IMR-90 (cell line): ENCODE results near the gene TRPC4AP. TPM values are rescaled to one million over a fixed set of nuclear protein-coding genes. Genes with fewer than 3 reads are reported as not detected.

Experiments used
- ATAC-seq: fragments of 200-7000 bp; cut with Tn5 transposase; 2 replicates; pipeline ENCODE4 v1.9.1; 2020; ENCODE audit warnings: low read depth, mild to moderate bottlenecking, moderate library complexity
- BruUV-seq: library from RNA; stranded (reverse); fragments of 400-500 nt; replicated peaks from 2 replicates; lab custom pipeline; 2021; lab: Mats Ljungman, UMichigan
- CTCF ChIA-PET: fragments of 300-600 bp; formaldehyde crosslinking; extraction: SDS; loops from one replicate; lab custom pipeline; 2021; ENCODE audit warnings: antibody characterized with exemption; lab: Yijun Ruan, JAX
- POLR2A ChIA-PET: fragments of 300-600 bp; sonication (Branson Sonifier 250); formaldehyde crosslinking; loops from one replicate; lab custom pipeline; 2022; ENCODE audit warnings: antibody characterized with exemption; ENCODE audit not compliant: unreplicated experiment; lab: Charles Lee
- DNase-seq: peaks from one replicate; pipeline ENCODE4 v3.0.0; 2013
- H2AFZ ChIP-seq: replicated peaks from 2 replicates; pipeline ENCODE3; 2013; ENCODE audit warnings: low read length, mild to moderate bottlenecking; ENCODE audit not compliant: poor library complexity
- H2AK5ac ChIP-seq: 2 replicates; pipeline ENCODE4 v1.6.1; 2013; ENCODE audit warnings: low read depth, low read length, inconsistent platforms
- H2AK9ac ChIP-seq: replicated peaks from 2 replicates; pipeline ENCODE3; 2013; ENCODE audit warnings: mild to moderate bottlenecking, low read depth, low read length, moderate library complexity; ENCODE audit not compliant: poor library complexity
- H2BK120ac ChIP-seq: 2 replicates; pipeline ENCODE4 v1.6.1; 2013; ENCODE audit warnings: low read depth, low read length, inconsistent platforms
- H2BK15ac ChIP-seq: 3 replicates; pipeline ENCODE4 v1.6.1; 2013; ENCODE audit warnings: low read depth, low read length, inconsistent platforms
- H2BK20ac ChIP-seq: 2 replicates; pipeline ENCODE4 v1.6.1; 2013; ENCODE audit warnings: low read depth, mild to moderate bottlenecking, inconsistent platforms, low read length, moderate library complexity
- H2BK5ac ChIP-seq: 2 replicates; pipeline ENCODE4 v1.6.1; 2013; ENCODE audit warnings: mild to moderate bottlenecking, low read depth, low read length, inconsistent platforms; ENCODE audit not compliant: poor library complexity, severe bottlenecking
- H3K14ac ChIP-seq: replicated peaks from 2 replicates; pipeline ENCODE4 v1.6.1; 2013; ENCODE audit warnings: low read depth, low read length, inconsistent platforms
- H3K18ac ChIP-seq: 2 replicates; pipeline ENCODE4 v1.6.1; 2013; ENCODE audit warnings: low read depth, low read length, control low read depth
- H3K23ac ChIP-seq: 2 replicates; pipeline ENCODE4 v1.6.1; 2013; ENCODE audit warnings: low read depth, low read length, inconsistent platforms
- H3K27ac ChIP-seq: 2 replicates; pipeline ENCODE4 v1.5.1; 2013; ENCODE audit warnings: mild to moderate bottlenecking, control low read depth, low read length; ENCODE audit not compliant: insufficient read depth
- H3K27me3 ChIP-seq: 2 replicates; pipeline ENCODE4 v1.6.1; 2013; ENCODE audit warnings: low read length; ENCODE audit not compliant: control insufficient read depth, insufficient read depth
- H3K36me3 ChIP-seq: 2 replicates; pipeline ENCODE4 v1.6.1; 2013; ENCODE audit warnings: low read length, mixed read lengths; ENCODE audit not compliant: control insufficient read depth, insufficient read depth
- H3K4ac ChIP-seq: 2 replicates; pipeline ENCODE4 v1.6.1; 2013; ENCODE audit warnings: low read depth, low read length, inconsistent platforms
- H3K4me1 ChIP-seq: 2 replicates; pipeline ENCODE4 v1.6.1; 2013; ENCODE audit warnings: low read length, mixed read lengths; ENCODE audit not compliant: control insufficient read depth, insufficient read depth
- H3K4me2 ChIP-seq: 2 replicates; pipeline ENCODE4 v1.6.1; 2013; ENCODE audit warnings: low read depth, mild to moderate bottlenecking, control low read depth, low read length, moderate library complexity
- H3K4me3 ChIP-seq: 2 replicates; pipeline ENCODE4 v1.5.1; 2013; ENCODE audit warnings: low read depth, mild to moderate bottlenecking, control low read depth, low read length, moderate library complexity; ENCODE audit not compliant: insufficient read depth
- H3K56ac ChIP-seq: 2 replicates; pipeline ENCODE4 v1.6.1; 2013; ENCODE audit warnings: low read length, inconsistent platforms; ENCODE audit not compliant: insufficient read depth; ENCODE audit errors: extremely low read depth
- H3K79me1 ChIP-seq, 2 experiments: 2 replicates each; pipeline ENCODE4 v1.6.1; 2013; ENCODE audit warnings: low read length in 2 of 2, inconsistent platforms in 1 of 2, low read depth in 1 of 2
- H3K9ac ChIP-seq: 2 replicates; pipeline ENCODE4 v1.6.1; 2013; ENCODE audit warnings: low read depth, low read length, control low read depth
- H3K9me1 ChIP-seq: 2 replicates; pipeline ENCODE4 v1.6.1; 2013; ENCODE audit warnings: low read length, inconsistent platforms; ENCODE audit not compliant: insufficient read depth
- H3K9me3 ChIP-seq: 2 replicates; pipeline ENCODE4 v1.6.1; 2013; ENCODE audit warnings: low read length; ENCODE audit not compliant: control insufficient read depth, insufficient read depth
- H4K20me1 ChIP-seq: 2 replicates; pipeline ENCODE4 v1.6.1; 2013; ENCODE audit warnings: low read length, inconsistent platforms; ENCODE audit not compliant: insufficient read depth
- H4K5ac ChIP-seq: 2 replicates; pipeline ENCODE4 v1.6.1; 2013; ENCODE audit warnings: mild to moderate bottlenecking, low read depth, low read length, control low read depth
- H4K8ac ChIP-seq, 2 experiments: 2 replicates each; pipeline ENCODE4 v1.6.1; 2013; ENCODE audit warnings: low read depth in 2 of 2, low read length in 2 of 2, control low read depth in 1 of 2, inconsistent platforms in 1 of 2
- H4K91ac ChIP-seq: 2 replicates; pipeline ENCODE4 v1.6.1; 2013; ENCODE audit warnings: low read depth, low read length, inconsistent platforms; ENCODE audit not compliant: insufficient read depth
- CEBPB ChIP-seq: IDR thresholded peaks from 2 replicates; pipeline ENCODE4 v1.6.1; 2012; ENCODE audit warnings: low read depth, low read length, improper control_type of control experiment
- CHD1 ChIP-seq: IDR thresholded peaks from 2 replicates; pipeline ENCODE4 v1.6.1; 2012; ENCODE audit warnings: low read depth, low read length, improper control_type of control experiment
- CTCF ChIP-seq: conservative IDR thresholded peaks from 2 replicates; pipeline ENCODE4 v1.5.1; 2012; ENCODE audit warnings: mild to moderate bottlenecking, low read depth, low read length, improper control_type of control experiment
- FOS ChIP-seq: fragments of 150-350 bp; IDR thresholded peaks from 2 replicates; pipeline ENCODE4 v1.6.1; 2016; ENCODE audit warnings: low read depth, low read length
- MAFK ChIP-seq: IDR thresholded peaks from 2 replicates; pipeline ENCODE4 v1.6.1; 2012; ENCODE audit warnings: low read depth, low read length, improper control_type of control experiment
- MAZ ChIP-seq: IDR thresholded peaks from 2 replicates; pipeline ENCODE4 v1.6.1; 2012; ENCODE audit warnings: low read depth, mild to moderate bottlenecking, low read length, improper control_type of control experiment, moderate library complexity, borderline replicate concordance
- MXI1 ChIP-seq: IDR thresholded peaks from 2 replicates; pipeline ENCODE4 v1.6.1; 2012; ENCODE audit warnings: low read depth, mild to moderate bottlenecking, low read length, moderate library complexity, borderline replicate concordance
- POLR2A ChIP-seq: IDR thresholded peaks from 2 replicates; pipeline ENCODE4 v1.6.1; 2012; ENCODE audit warnings: mild to moderate bottlenecking, low read depth, low read length
- RAD21 ChIP-seq: IDR thresholded peaks from 2 replicates; pipeline ENCODE4 v1.6.1; 2012; ENCODE audit warnings: low read length, improper control_type of control experiment
- RCOR1 ChIP-seq: IDR thresholded peaks from 2 replicates; pipeline ENCODE4 v1.6.1; 2012; ENCODE audit warnings: mild to moderate bottlenecking, low read length, improper control_type of control experiment; ENCODE audit not compliant: insufficient replicate concordance
- RFX5 ChIP-seq: IDR thresholded peaks from 2 replicates; pipeline ENCODE4 v1.8.0; 2012; ENCODE audit warnings: low read depth, mild to moderate bottlenecking, low read length, moderate library complexity
- USF2 ChIP-seq: fragments of 150-350 bp; IDR thresholded peaks from 2 replicates; pipeline ENCODE4 v1.6.1; 2017; ENCODE audit warnings: mild to moderate bottlenecking, antibody characterized with exemption, low read length, low read depth
- WGBS, 2 experiments: methylation state at CpG; one replicate each; pipeline versions ENCODE4 v1.1.5 to v1.1.7; 2013; ENCODE audit warnings: missing lambda C conversion rate in 2 of 2; ENCODE audit not compliant: insufficient read length in 1 of 2; ENCODE audit errors: extremely low coverage in 2 of 2; 5-methylcytosine and 5-hydroxymethylcytosine counted together
- dilution Hi-C: fragments of 300-500 bp; cut with HindIII; formaldehyde crosslinking; loops from one replicate; pipeline ENCODE4 v1.14.3; 2018; ENCODE audit warnings: low sequenced_read_pairs; ENCODE audit not compliant: unreplicated experiment
- in situ Hi-C: fragments of 300-500 bp; cut with MboI; formaldehyde crosslinking; loops from 3 replicates; pipeline ENCODE4 v1.14.3; 2019; ENCODE audit warnings: low sequenced_read_pairs, inconsistent platforms, mixed read lengths
- intact Hi-C: fragments of 100-400 bp; cut with micrococcal nuclease; formaldehyde crosslinking; loops from 2 replicates; pipeline ENCODE4 v1.10.0; 2022
- polyA plus RNA-seq, 3 experiments: library from polyadenylated mRNA; depleted of rRNA; stranded (reverse); fragments of >200 nt; gene quantifications; 2 replicates each; pipeline ENCODE4 v1.2.3, GENCODE V29; 2012; ENCODE audit warnings: low replicate concordance in 1 of 3
- total RNA-seq: library from RNA; depleted of rRNA; stranded (reverse); fragments of >200 nt; gene quantifications from 2 replicates; pipeline ENCODE4 v1.2.3, GENCODE V29; 2012
- TF ChIP-seq, protein P1 (sequence below): fragments of 150-350 bp; IDR thresholded peaks from 2 replicates; pipeline ENCODE4 v1.6.1; 2016; ENCODE audit warnings: low read depth, mild to moderate bottlenecking, low read length, moderate library complexity, borderline replicate concordance

The TRPC4AP gene
- total and polyA plus RNA-seq, 2 of the 4 experiments (the other 2 are of a cell fraction), result 41.0 to 81.0 TPM

DNA sequence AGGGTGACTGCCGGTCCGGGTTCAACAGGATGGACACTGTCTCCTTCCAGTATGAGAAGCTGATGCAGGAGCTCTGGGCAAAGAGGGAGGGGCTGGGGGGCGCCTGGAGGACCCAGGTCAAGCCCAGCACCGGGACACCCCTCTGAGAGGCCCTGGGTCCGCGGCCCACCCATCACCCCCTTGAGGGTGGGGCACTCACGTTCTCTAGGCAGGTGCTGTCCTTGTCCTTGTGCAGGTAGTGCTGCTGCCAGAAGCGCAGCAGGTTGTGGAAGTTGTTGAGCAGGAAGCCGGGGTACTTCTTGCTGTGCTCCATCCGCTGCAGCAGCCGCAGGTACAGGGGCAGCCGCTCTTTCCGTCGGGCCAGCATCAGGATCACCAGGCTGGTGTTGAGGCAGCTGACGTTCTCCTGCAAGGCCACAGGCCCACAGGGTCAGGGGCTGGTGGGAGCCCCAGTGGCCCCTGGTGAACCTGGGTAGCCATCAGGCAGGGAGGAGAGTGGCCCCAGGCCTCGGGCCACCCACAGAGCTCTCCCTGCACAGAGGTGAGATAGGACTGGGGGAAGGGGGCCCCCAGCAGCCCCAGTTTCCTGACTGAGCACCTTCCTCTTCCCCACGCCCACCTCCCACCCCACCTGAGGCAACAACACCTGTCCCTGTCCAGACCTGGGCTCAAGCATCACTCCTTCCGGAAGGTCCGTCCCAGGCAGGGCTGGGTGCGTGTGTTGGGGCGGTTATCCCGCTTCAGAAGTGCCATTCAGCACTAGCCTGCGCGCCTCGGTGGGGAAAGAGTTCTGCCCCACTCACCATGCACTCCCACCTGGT, 89.2 kb downstream of the TRPC4AP start:
- H4K5ac ChIP-seq, result no peak overlapping the region
- no peak overlapping the region for H3K4me3 ChIP-seq
- no peaks in the 10 kb centered on the region for H3K27me3 ChIP-seq
- H4K20me1 ChIP-seq, result peaks cover 20% of the 10 kb centered on the region
- in situ Hi-C loops (no loop called here), dilution Hi-C loops (no loop called here), intact Hi-C loops (loop anchor here (5.0 kb wide), 1 partner anchor 131 kb away; the partner anchor contains the start of gene GGT7)
- no peak for DNase-seq
- no peak overlapping the region for H3K9ac ChIP-seq
- no peak overlapping the region for H3K14ac ChIP-seq
- no peak overlapping the region for H2BK20ac ChIP-seq
- ChIA-PET CTCF (interaction anchor here (1.0 kb wide), 1 partner anchor 129 kb away, joined by 3 read pairs; no protein-coding TSS in a partner anchor), POLR2A (no interaction called here)
- H2AFZ ChIP-seq, result no peak overlapping the region
- no peak overlapping the region for H3K27ac ChIP-seq
- 100% methylated on average over 10 of the region's 25 CpGs; no CpG with 5 or more reads in 1 of the 2 experiments for WGBS, 2 experiments
- no peak overlapping the region for H2BK5ac ChIP-seq
- H2AK9ac ChIP-seq, result no peak overlapping the region
- no peak overlapping the region for H4K8ac ChIP-seq
- H3K56ac ChIP-seq, result no peak overlapping the region
- no peak overlapping the region for H2BK15ac ChIP-seq
- no peak for TF ChIP-seq CTCF
- no peak for TF ChIP-seq MXI1
- TF ChIP-seq, protein P1, sequence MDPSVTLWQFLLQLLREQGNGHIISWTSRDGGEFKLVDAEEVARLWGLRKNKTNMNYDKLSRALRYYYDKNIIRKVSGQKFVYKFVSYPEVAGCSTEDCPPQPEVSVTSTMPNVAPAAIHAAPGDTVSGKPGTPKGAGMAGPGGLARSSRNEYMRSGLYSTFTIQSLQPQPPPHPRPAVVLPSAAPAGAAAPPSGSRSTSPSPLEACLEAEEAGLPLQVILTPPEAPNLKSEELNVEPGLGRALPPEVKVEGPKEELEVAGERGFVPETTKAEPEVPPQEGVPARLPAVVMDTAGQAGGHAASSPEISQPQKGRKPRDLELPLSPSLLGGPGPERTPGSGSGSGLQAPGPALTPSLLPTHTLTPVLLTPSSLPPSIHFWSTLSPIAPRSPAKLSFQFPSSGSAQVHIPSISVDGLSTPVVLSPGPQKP, result no peak
- no peak for TF ChIP-seq USF2
- TF ChIP-seq RFX5, result no peak
- no peak for TF ChIP-seq POLR2A
- TF ChIP-seq RCOR1, result no peak
- TF ChIP-seq FOS, result no peak
- TF ChIP-seq CHD1, result no peak
- TF ChIP-seq CEBPB, result no peak
- TF ChIP-seq RAD21, result no peak
- TF ChIP-seq MAZ, result no peak
- no peak for TF ChIP-seq MAFK
- peaks cover 0 to 16% of the 10 kb centered on the region in 2 experiments; a peak in 2 of 4 replicates for H3K79me1 ChIP-seq
- H3K4me1 ChIP-seq, result no peaks in the 10 kb centered on the region
- H3K4ac ChIP-seq, result no peak overlapping the region
- H3K36me3 ChIP-seq, result peaks cover 95% of the 10 kb centered on the region
- ATAC-seq, result no peak
- no peak overlapping the region for H3K23ac ChIP-seq
- no peaks in the 10 kb centered on the region for H3K9me3 ChIP-seq
- no peak overlapping the region for H3K18ac ChIP-seq
- BruUV-seq, result no TSS peak
- H2AK5ac ChIP-seq, result no peak overlapping the region
- H2BK120ac ChIP-seq, result no peak overlapping the region
- no peak overlapping the region for H4K91ac ChIP-seq
- H3K4me2 ChIP-seq, result no peak overlapping the region
- no peaks in the 10 kb centered on the region for H3K9me1 ChIP-seq
